HG02938 (cell line): ENCODE results near the gene LOXL1.
"Not testable (repeated sequence)": the region's sequence is repeated elsewhere in the genome, so short reads cannot be mapped to it uniquely, and the experiment has no call there.

Experiments
- ATAC-seq: cut with Tn5 transposase; IDR thresholded peaks from one replicate; pipeline ENCODE4 v1.9.1; 2021; ENCODE audit warnings: mild to moderate bottlenecking, moderate library complexity; ENCODE audit not compliant: unreplicated experiment

The LOXL1 gene

GRCh38 chr15:73972984-73973682, 46.9 kb downstream of the LOXL1 start:
- ATAC-seq = no peak

GRCh38 chr15:73973683-73974200, 47.5 kb downstream of the LOXL1 start:
- ATAC-seq = not testable (repeated sequence)

GRCh38 chr15:73975440-73976125, 49.3 kb downstream of the LOXL1 start:
- not testable (repeated sequence) for ATAC-seq

GRCh38 chr15:73978896-73979295, 52.6 kb downstream of the LOXL1 start:
- ATAC-seq = no peak

DNA sequence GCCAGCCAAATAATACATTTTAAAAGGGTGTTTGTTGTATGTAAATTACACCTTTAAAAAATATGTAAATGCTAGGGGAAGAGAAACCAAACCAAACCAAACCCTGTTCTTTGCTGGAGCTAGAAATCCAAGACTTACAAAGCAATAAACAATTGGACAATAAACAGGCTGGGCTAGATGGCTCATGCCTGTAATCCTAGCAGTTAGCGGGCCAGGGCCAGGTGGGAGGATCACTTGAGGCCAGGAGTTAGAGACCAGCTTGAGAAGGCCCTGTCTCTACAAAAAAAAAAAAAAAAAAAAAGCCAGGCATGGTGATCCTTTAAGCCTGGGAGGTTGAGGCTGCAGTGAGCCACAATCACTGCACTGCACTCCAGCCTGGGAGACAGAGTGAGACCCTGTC, 53.4 kb downstream of the LOXL1 start:
- no peak for ATAC-seq

GRCh38 chr15:73981761-73982221, 55.5 kb downstream of the LOXL1 start:
- no peak for ATAC-seq

- no peak for ATAC-seq
Observed at GRCh38 chr15:73982222-73982962, 56.1 kb downstream of the LOXL1 start.

GRCh38 chr15:73983211-73983727, 57.0 kb downstream of the LOXL1 start:
- no peak for ATAC-seq

DNA sequence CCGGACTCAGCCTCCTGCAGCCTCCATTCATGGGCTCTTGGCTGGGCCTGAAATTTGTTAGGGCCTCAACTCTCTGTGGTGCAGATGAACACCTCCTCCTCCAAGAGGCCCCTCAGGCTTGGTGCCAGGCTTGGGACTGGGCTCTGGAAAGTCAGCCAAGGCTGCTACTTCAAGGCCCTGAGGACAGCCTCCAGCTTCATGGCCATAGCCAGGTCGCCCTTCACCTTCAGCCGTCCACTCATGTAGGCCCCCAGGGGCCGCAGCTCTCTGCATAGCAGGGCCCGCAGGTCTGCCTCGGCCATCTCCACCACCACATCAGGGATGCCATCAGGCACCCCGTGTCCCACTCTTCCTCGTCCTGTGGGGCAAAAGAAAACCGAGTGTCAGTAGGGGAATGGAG, 57.5 kb downstream of the LOXL1 start:
- no peak for ATAC-seq

DNA sequence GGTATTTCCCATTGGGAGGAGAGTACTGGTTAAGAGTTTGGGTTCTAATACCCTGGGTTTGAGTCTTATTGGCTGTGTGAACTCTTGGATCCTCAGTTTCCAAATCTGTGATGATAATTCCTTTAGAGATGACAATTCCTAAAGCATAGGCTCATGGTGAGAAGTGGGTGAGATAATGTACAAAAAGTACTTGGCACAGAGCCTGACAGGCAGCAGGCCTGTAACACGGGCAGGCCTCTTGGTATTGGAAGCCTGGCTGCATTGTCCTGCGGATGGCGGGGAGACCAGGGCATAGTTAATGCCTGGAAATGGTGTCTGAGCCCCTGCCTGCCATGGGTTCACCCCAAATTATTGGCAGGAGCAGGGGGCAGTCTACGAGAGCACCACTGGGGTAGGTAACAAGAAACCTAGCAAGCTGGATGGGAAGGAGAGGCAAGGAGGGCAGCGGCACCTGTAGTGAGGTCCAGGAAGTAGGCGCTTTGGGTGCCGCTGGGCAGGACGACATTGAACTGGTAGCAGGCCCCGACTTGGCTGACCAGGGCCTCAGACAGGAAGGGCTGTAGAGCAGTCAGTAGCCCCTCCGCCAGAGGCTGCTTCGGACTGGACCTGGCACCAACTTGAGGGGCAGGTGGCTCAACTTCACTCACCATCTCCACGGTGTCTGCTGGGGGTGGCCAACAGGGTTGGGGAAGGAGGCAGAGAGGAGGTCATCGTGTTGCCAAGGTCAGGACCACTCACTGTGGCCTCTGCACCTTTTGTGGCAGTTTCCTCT, 58.1 kb downstream of the LOXL1 start:
- no peak for ATAC-seq

GRCh38 chr15:73985101-73985873, 59.0 kb downstream of the LOXL1 start:
- ATAC-seq = no peak

DNA sequence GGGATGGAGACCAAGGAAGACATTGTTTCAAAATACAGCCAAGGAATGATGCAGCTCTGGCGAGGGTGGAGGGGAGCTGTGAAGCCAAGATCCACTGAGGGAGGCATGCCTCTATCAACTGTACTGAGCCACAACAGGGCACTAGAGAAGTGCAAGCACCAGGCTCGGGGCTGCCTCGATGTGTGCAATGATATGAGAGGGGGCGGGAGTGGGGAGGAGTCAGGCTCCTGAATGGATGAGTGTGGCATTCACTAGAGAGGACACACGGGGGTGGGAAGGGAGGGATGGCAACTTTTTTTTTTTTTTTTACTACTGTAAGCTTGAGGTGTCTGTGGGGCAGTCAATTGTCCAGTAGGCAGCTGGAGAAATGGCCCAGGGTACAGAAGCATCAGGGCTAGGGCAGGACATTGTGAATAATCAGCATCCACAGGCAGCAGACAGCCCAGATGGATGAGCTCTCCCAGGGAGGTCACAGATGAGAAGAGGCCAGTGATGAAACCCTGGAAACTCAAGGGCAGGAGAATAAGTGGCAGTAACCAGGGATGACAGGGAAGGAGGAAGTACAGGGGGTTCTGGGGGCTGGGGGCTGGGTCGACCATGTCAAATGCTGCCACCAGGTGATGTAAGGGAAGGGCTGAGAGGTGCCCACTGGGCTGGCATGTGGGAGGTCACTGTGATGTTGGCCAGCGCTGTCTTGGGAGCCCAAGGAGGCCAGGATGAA, 60.0 kb downstream of the LOXL1 start:
- no peak for ATAC-seq

- no peak for ATAC-seq
Observed at GRCh38 chr15:73986776-73987056, 60.5 kb downstream of the LOXL1 start.

- no peak for ATAC-seq
Observed at GRCh38 chr15:73987250-73987649, 61.0 kb downstream of the LOXL1 start.

DNA sequence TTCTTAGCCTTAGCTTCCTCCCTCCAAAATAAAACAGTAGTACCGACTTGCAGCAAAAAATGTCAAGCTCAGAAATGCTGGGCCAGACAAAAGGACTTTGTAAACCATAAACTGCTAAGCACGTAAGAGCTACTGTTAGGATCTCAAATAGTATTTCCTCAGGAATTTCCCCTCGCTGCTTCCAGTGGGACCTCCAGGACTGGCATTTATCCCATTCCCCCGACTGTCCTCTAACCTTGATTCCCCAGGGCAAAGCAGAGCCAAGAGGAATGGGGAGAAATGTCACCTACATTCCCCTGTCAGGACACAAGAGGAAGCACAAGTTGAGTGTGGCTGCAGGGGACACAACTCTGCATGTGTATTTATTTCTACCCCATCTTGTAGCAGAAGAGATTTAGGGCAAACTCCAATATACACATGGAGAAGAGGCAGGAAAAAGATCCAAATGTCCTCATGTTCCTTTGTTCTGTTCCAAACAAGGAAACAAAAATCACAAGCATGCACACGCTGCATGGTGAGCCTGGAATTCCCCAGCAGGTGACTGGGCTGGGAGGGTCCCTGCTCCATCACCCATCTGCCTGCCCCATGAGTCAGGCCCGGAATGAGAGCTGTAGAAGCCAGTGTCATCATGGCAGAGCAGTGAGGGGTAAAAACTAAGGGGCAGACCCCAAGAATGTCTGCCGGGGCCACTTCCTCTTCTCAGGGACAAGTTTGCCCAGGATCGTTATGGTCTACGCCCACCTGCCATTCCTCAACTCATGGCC, 61.6 kb downstream of the LOXL1 start:
- ATAC-seq = no peak

DNA sequence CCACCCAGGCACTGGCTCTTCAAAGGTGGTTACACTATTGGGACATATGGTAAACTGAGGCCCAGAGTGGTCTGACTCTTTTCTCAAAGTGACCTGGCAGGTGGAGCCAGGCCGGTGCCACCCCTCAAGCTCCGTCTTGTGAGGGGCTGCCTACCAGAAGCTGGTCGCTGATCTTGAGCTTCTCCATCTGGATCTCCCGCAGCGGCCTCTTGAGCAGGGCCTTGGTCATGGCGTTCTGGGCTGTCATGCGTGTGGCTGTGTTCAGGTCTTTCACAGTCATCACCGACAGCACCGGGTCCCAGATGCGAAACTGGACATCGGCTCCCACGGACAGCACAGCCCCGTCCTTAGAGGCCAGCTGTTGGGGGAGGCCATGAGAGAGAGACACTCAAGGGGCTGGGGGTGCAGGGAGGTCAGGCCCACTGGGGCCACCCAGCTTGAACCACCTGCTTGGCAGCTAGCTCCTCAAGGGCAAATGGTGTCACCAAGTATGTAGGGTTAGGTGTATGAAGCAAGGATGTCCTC, 62.2 kb downstream of the LOXL1 start:
- no peak for ATAC-seq

DNA sequence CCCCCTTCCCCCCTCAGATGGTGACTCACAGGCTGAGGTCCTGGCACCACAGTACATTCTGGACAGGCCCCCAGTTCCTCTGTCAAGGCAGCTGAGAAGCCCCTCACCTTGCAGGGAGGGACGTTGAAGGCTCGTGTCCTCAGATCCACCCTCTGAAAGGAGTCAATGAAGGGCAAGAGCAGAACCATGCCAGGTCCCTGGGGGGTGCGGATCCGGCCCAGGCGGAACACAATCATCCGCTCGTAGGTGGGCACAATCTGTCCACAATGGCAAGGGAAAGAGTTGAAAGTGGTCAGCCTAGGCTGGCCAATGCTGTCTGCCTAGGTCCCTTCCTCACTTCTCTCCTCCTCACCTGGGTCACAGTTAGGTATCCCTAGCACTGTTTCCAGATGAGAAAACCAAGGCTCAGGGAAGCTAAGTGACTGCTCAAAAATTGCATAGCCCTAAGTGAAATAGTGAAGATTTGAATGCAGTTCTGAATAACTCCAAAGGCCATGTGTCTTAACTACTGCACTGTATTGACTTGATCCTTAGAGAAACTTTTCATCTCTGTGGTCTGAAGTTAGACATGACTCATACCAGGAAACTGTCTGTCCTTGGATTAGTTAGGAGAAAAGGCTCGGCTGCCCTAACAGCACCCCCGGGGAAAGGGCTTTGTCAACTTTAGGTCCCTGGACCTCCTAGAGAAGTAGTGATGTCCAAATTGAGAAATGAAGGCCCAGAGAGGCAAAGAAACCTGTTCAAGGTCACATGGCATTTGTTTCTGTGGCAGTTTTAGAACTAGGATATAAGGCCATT, 62.9 kb downstream of the LOXL1 start:
- ATAC-seq = no peak
